Measurements from ENCODE around the gene CITED4. TPM values are rescaled to one million over a fixed set of nuclear protein-coding genes. Genes with fewer than 3 reads are reported as not detected.
A peak's percentile ranks its signal among the peaks of the same experiment; 100 is the strongest.

CITED4 gene
- total and polyA plus RNA-seq, 9 of the 15 experiments (the other 6 are each of a cell fraction or from before 2014, with no cell fraction given): 0.11 to 1.2 (median 0.17) TPM; not detected in 2

- TF ChIP-seq ZNF124 (CRISPR knock-in tag; IDR thresholded peaks at IDR 0.05) (no peak), CAMTA2 (CRISPR knock-in tag; conservative IDR thresholded peaks at IDR 0.05) (no peak), ZNF217 (CRISPR knock-in tag; IDR thresholded peaks at IDR 0.05) (no peak), XRCC3 (IDR thresholded peaks at IDR 0.05) (no peak), ATF3 (IDR thresholded peaks at IDR 0.05) (peak; percentile 53), ATF3 (CRISPR knock-in tag; conservative IDR thresholded peaks at IDR 0.05) (no peak; the same call in 1 of the 2 replicates), ZNF398 (CRISPR knock-in tag; IDR thresholded peaks at IDR 0.05) (no peak), MCM2 (IDR thresholded peaks at IDR 0.05; ENCODE audit: low read depth) (no peak), BCOR (IDR thresholded peaks at IDR 0.05) (peak; percentile 73), ZNF780A (CRISPR knock-in tag; IDR thresholded peaks at IDR 0.05) (no peak), STAG1 (CRISPR knock-in tag; IDR thresholded peaks at IDR 0.05; ENCODE audit: borderline replicate concordance) (no peak), ZNF668 (CRISPR knock-in tag; IDR thresholded peaks at IDR 0.05) (no peak), PHF20 (IDR thresholded peaks at IDR 0.05; ENCODE audit: partially characterized antibody) (no peak)
- TF ChIP-seq, protein P1, sequence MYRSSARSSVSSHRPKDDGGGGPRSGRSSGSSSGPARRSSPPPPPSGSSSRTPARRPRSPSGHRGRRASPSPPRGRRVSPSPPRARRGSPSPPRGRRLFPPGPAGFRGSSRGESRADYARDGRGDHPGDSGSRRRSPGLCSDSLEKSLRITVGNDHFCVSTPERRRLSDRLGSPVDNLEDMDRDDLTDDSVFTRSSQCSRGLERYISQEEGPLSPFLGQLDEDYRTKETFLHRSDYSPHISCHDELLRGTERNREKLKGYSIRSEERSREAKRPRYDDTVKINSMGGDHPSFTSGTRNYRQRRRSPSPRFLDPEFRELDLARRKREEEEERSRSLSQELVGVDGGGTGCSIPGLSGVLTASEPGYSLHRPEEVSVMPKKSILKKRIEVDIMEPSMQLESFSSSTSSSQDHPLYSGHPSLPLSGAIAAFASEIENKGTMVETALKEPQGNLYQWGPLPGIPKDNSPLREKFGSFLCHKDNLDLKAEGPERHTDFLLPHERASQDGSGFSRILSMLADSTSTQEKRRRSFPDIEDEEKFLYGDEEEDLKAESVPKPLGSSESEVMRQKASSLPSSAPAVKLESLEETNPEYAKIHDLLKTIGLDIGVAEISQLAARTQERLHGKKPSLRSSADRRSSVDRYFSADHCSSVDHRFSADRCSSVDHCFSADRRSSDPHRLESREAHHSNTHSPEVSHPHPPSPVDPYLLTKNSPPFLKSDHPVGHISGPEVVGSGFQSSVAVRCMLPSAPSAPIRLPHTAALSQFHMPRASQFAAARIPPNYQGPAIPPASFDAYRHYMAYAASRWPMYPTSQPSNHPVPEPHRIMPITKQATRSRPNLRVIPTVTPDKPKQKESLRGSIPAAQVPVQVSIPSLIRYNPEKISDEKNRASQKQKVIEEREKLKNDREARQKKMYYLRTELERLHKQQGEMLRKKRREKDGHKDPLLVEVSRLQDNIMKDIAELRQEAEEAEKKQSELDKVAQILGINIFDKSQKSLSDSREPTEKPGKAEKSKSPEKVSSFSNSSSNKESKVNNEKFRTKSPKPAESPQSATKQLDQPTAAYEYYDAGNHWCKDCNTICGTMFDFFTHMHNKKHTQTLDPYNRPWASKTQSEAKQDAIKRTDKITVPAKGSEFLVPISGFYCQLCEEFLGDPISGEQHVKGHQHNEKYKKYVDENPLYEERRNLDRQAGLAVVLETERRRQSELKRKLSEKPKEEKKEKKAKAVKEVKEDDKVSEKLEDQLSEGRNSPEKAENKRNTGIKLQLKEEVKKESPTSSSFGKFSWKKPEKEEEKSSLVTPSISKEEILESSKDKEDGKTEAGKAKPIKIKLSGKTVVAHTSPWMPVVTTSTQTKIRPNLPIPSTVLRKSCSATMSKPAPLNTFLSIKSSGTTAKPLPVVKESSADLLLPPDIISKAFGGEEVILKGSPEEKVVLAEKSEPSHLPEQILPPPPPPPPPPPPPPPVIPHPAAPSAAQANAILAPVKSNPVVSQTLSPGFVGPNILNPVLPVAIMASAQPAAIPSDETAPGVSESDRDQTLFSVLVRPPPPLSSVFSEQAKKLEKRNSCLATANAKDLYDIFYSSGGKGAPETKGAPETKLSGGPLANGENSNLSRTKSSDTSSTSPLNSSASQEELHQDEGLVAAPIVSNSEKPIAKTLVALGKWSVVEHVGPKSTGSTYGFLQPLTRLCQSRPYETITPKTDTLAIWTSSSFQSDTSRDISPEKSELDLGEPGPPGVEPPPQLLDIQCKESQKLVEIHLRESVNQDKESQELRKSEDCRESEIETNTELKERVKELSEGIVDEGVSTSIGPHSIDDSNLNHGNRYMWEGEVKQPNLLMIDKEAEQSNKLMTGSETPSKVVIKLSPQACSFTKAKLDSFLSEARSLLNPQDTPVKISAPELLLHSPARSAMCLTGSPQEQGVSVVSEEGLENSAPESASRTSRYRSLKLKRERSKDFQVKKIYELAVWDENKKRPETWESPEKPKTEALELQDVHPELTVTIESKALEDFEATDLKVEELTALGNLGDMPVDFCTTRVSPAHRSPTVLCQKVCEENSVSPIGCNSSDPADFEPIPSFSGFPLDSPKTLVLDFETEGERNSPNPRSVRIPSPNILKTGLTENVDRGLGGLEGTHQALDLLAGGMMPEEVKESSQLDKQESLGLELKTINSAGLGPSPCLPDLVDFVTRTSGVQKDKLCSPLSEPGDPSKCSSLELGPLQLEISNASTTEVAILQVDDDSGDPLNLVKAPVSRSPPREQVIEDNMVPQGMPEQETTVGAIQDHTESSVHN (IDR thresholded peaks at IDR 0.05; ENCODE audit: borderline replicate concordance in 1 of 2, low read depth in 1 of 2): 0 out of 4 replicates have a peak, but pooled peaks of 1 of the 2 experiments have one; percentile 40
- TF ChIP-seq, protein P2, sequence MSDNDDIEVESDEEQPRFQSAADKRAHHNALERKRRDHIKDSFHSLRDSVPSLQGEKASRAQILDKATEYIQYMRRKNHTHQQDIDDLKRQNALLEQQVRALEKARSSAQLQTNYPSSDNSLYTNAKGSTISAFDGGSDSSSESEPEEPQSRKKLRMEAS (CRISPR knock-in tag; IDR thresholded peaks at IDR 0.05): no peak
Measured at GRCh38 chr1:40820911-40821693, 41.1 kb downstream of the CITED4 start (continued).

All from K562 (cell line).